Testis (tissue), 3 donors: ENCODE results near the gene LAMA5. TPM values are rescaled to one million over a fixed set of nuclear protein-coding genes. Genes with fewer than 3 reads are reported as not detected.

Experiments used
- DNase-seq: peaks from one replicate; pipeline ENCODE4 v3.0.0-alpha.2; 2019
- H3K27ac ChIP-seq, 2 donors: fragments of 200-600 bp; sonication (generic); one replicate each; pipeline ENCODE4 v1.5.1; 2019
- H3K27me3 ChIP-seq: fragments of 200-600 bp; sonication (generic); one replicate; pipeline ENCODE4 v1.5.1; 2019
- H3K36me3 ChIP-seq: fragments of 200-600 bp; sonication (generic); one replicate; pipeline ENCODE4 v1.5.1; 2017; ENCODE audit warnings: low read depth; ENCODE audit errors: missing control alignments
- H3K4me1 ChIP-seq: fragments of 200-600 bp; sonication (generic); one replicate; pipeline ENCODE4 v1.5.1; 2019
- H3K4me3 ChIP-seq, 2 donors: fragments of 200-600 bp; sonication (generic); one replicate each; pipeline ENCODE4 v1.5.1; 2017 to 2019
- H3K9me3 ChIP-seq: fragments of 200-600 bp; sonication (generic); one replicate; pipeline ENCODE4 v1.5.1; 2017
- CTCF ChIP-seq, 3 experiments: fragments of 450-650 bp in 2 of 3; fragments of 200-600 bp in 1 of 3; sonication (generic) in 1 of 3; IDR thresholded peaks; one replicate each; pipeline ENCODE4 v1.5.1; 2016 to 2019; ENCODE audit warnings: antibody characterized with exemption in 3 of 3, mild to moderate bottlenecking in 2 of 3, moderate library complexity in 1 of 3
- POLR2A ChIP-seq: fragments of 450-650 bp; IDR thresholded peaks from one replicate; pipeline ENCODE4 v1.6.1; 2017; ENCODE audit warnings: antibody characterized with exemption, mild to moderate bottlenecking, moderate library complexity
- WGBS, 2 donors: methylation state at CpG; one replicate each; pipeline ENCODE4 v1.1.5; 2018; 5-methylcytosine and 5-hydroxymethylcytosine counted together
- intact Hi-C: fragments of 100-400 bp; cut with DNase I; formaldehyde crosslinking; loops from one replicate; pipeline ENCODE4 v1.15.1; 2023; ENCODE audit warnings: low total_unique reads
- polyA plus RNA-seq: library from polyadenylated mRNA; stranded (reverse); fragments of 350-450 nt; fragmentation: Illumina TruSeq; extraction: RNeasy Lipid Tissue Mini Kit (QIAGEN cat#74804); gene quantifications from one replicate; pipeline ENCODE4 v1.2.3, GENCODE V29; 2014; ENCODE audit warnings: low read depth, low replicate concordance; ENCODE audit not compliant: insufficient read depth
- total RNA-seq, 2 donors: library from RNA; depleted of rRNA; stranded (reverse); fragments of >200 nt; gene quantifications; one replicate each; pipeline ENCODE4 v1.2.3, GENCODE V29; 2016

Gene LAMA5
- total and polyA plus RNA-seq, 3 donors from 2014 or later: 33.2 to 144 (median 121) TPM

GRCh38 chr20:62406635-62407176, 39.6 kb upstream of the LAMA5 start:
- H3K27me3 ChIP-seq: no peaks in the 10 kb centered on the region
- no peaks in the 10 kb centered on the region for H3K36me3 ChIP-seq
- H3K9me3 ChIP-seq: no peaks in the 10 kb centered on the region
- no peak for DNase-seq
- TF ChIP-seq POLR2A: no peak
- TF ChIP-seq CTCF (IDR thresholded peaks at IDR 0.05): no peak
- H3K4me3 ChIP-seq: peak overlapping the region; percentile 62 to 64
- intact Hi-C loops: no loop called here
- peak overlapping the region in 1 of 2 donors; percentile 64 for H3K27ac ChIP-seq
- H3K4me1 ChIP-seq: peaks cover 31% of the 10 kb centered on the region
- 1% methylated on average over 34 of the region's 42 CpGs; no CpG with 5 or more reads in 1 of the 2 donors for WGBS, 2 donors

GRCh38 chr20:62405981-62406513, 38.9 kb upstream of the LAMA5 start:
- Histone ChIP-seq H3K27ac (no peak overlapping the region), H3K4me3 (peak overlapping the region in 1 of 2 donors; percentile 62), H3K4me1 (peaks cover 31% of the 10 kb centered on the region), H3K36me3 (no peaks in the 10 kb centered on the region), H3K9me3 (no peaks in the 10 kb centered on the region), H3K27me3 (no peaks in the 10 kb centered on the region)
- 41 to 66% methylated on average over 9 to 10 of the region's 10 CpGs for WGBS, 2 donors
- intact Hi-C loops: no loop called here
- TF ChIP-seq CTCF (IDR thresholded peaks at IDR 0.05) (no peak), POLR2A (no peak)
- no peak for DNase-seq

- no peaks in the 10 kb centered on the region for H3K27me3 ChIP-seq
- H3K9me3 ChIP-seq: no peaks in the 10 kb centered on the region
- peak; percentile 66 for DNase-seq
- intact Hi-C loops: no loop called here
- peaks cover 28% of the 10 kb centered on the region for H3K4me1 ChIP-seq
- TF ChIP-seq CTCF (IDR thresholded peaks at IDR 0.05): peak in 2 of 3 experiments; percentile 52 to 55
- TF ChIP-seq POLR2A: no peak
- no peak overlapping the region for H3K27ac ChIP-seq
- WGBS, 2 donors: 61 to 77% methylated on average over 9 to 23 of the region's 23 CpGs
- H3K36me3 ChIP-seq: no peaks in the 10 kb centered on the region
- H3K4me3 ChIP-seq: no peak overlapping the region
Measured at GRCh38 chr20:62405108-62405980, 38.2 kb upstream of the LAMA5 start.

- intact Hi-C loops: no loop called here
- Histone ChIP-seq H3K4me1 (peaks cover 22% of the 10 kb centered on the region), H3K9me3 (no peaks in the 10 kb centered on the region), H3K27me3 (no peaks in the 10 kb centered on the region), H3K27ac (no peak overlapping the region), H3K4me3 (no peak overlapping the region), H3K36me3 (no peaks in the 10 kb centered on the region)
- DNase-seq: no peak
- TF ChIP-seq POLR2A: no peak
- TF ChIP-seq CTCF (IDR thresholded peaks at IDR 0.05): no peak
- WGBS, 2 donors: 90 to 94% methylated on average over 12 of the region's 12 CpGs
Measured at GRCh38 chr20:62404761-62405107, 37.6 kb upstream of the LAMA5 start.
